Daoy (cell line): ENCODE data around the gene ZNF581. TPM values are rescaled to one million over a fixed set of nuclear protein-coding genes. Genes with fewer than 3 reads are reported as not detected.

Experiments used
- DNase-seq: peaks from one replicate; pipeline ENCODE4 v3.0.0-alpha.2; 2015; ENCODE audit warnings: low read depth
- total RNA-seq: library from RNA; depleted of rRNA; stranded (reverse); fragments of >200 nt; shearing (Covaris generic); gene quantifications from 2 replicates; pipeline ENCODE4 v1.2.3, GENCODE V29; 2014; rRNA removed

The ZNF581 gene
- total RNA-seq, 1 experiment from 2014 or later: 15.9 TPM

DNA sequence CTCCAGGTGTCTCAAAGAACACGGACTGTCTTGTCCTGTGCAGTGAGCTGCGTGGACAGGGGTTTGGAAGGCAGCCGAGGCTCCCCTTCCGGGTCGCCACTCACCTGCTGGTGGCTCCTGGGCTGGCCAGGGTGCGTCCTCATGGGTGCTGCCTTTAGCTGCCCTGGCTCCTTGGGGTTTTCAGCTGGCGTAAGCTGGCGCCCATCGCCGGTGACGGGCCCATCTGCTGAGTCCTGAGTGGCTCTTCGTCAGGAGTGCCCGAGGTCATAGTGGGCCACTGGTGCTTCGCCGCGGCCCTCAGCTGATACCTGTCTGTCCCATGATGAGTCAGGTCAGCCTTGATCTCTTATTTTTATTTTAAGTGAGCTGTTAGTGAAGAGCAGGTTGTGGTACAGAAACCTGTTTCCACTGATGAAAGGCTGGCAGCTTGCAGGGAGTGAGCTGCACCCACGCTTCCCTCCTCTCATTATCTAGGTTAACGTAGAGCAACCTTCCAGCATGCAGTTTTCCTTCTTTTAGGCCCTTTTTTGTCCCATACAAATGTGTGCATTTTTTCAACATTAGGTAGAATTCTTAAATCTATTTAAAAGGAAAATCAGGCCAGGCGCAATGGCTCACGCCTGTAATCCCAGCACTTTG is 50.0 kb downstream of the ZNF581 start:
- no peak for DNase-seq

- no peak for DNase-seq
These were observed 50.8 kb downstream of the ZNF581 start for GRCh38 chr19:55694241-55694655.

- no peak for DNase-seq
These were observed 51.4 kb downstream of the ZNF581 start for GRCh38 chr19:55694656-55695491.

Other genes starting within 250 kb of the ZNF581 start
- 317 and 338 TPM in 2 replicates for gene UBE2S, start 235.9 kb upstream of the ZNF581 start, total RNA-seq
- gene SHISA7, start 200.3 kb upstream of the ZNF581 start, total RNA-seq: not detected in 2 replicates
- 134 and 140 TPM in 2 replicates for gene ISOC2, start 182.0 kb upstream of the ZNF581 start, total RNA-seq
- gene C19orf85, start 178.9 kb upstream of the ZNF581 start, total RNA-seq: not detected in 2 replicates
- 1.7 and 3.4 TPM in 2 replicates for gene ZNF628, start 167.0 kb upstream of the ZNF581 start, total RNA-seq
- gene NAT14, start 158.5 kb upstream of the ZNF581 start, total RNA-seq: 22.5 and 23.2 TPM in 2 replicates
- gene SSC5D, start 155.2 kb upstream of the ZNF581 start, total RNA-seq: 1.4 and 2.2 TPM in 2 replicates
- gene SBK2, start 106.5 kb upstream of the ZNF581 start, total RNA-seq: not detected in 2 replicates
- gene SBK3, start 98.1 kb upstream of the ZNF581 start, total RNA-seq: not detected in 2 replicates
- 8.8 and 9.8 TPM in 2 replicates for gene ZNF579, start 62.8 kb upstream of the ZNF581 start, total RNA-seq
- gene FIZ1, start 44.1 kb upstream of the ZNF581 start, total RNA-seq: 2.2 and 4.1 TPM in 2 replicates
- gene ZNF524, start 43.4 kb upstream of the ZNF581 start, total RNA-seq: 6.1 and 8.7 TPM in 2 replicates
- gene ZNF865, start 38.0 kb upstream of the ZNF581 start, total RNA-seq: 0.15 and 0.80 TPM in 2 replicates
- gene ZNF784, start 19.1 kb upstream of the ZNF581 start, total RNA-seq: 5.8 and 6.1 TPM in 2 replicates
- 1.8 and 2.4 TPM in 2 replicates for gene ZNF580, start 2.6 kb upstream of the ZNF581 start, total RNA-seq
- 8.2 and 8.6 TPM in 2 replicates for gene CCDC106, start 4.6 kb downstream of the ZNF581 start, total RNA-seq
- 218 and 267 TPM in 2 replicates for gene U2AF2, start 11.4 kb downstream of the ZNF581 start, total RNA-seq
- 25.3 and 26.6 TPM in 2 replicates for gene EPN1, start 31.6 kb downstream of the ZNF581 start, total RNA-seq
- gene NLRP9, start 94.8 kb downstream of the ZNF581 start, total RNA-seq: not detected in 2 replicates
- 64.2 and 89.1 TPM in 2 replicates for gene RFPL4A, start 115.4 kb downstream of the ZNF581 start, total RNA-seq
- 46.6 and 54.4 TPM in 2 replicates for gene RFPL4AL1, start 125.5 kb downstream of the ZNF581 start, total RNA-seq
- 4.1 and 5.1 TPM in 2 replicates for gene NLRP11, start 188.3 kb downstream of the ZNF581 start, total RNA-seq
- 0.60 and 0.80 TPM in 2 replicates for gene NLRP4, start 192.9 kb downstream of the ZNF581 start, total RNA-seq